HCT116 (cell line): ENCODE data around the gene ARL5A. TPM values are rescaled to one million over a fixed set of nuclear protein-coding genes. Genes with fewer than 3 reads are reported as not detected.

Source experiments
- ATAC-seq: fragments of 200-7000 bp; cut with Tn5 transposase; 2 replicates; pipeline ENCODE4 v1.9.1; 2020; ENCODE audit warnings: mild to moderate bottlenecking, moderate library complexity
- BruUV-seq: library from RNA; stranded (reverse); fragments of 400-500 nt; replicated peaks from 2 replicates; lab custom pipeline; 2021; lab: Mats Ljungman, UMichigan
- CTCF ChIA-PET: fragments of 300-600 bp; sonication (Branson Sonifier 250); formaldehyde crosslinking; loops from one replicate; lab custom pipeline; 2021; ENCODE audit warnings: antibody characterized with exemption; lab: Charles Lee
- POLR2A ChIA-PET: fragments of 300-600, 350-600 bp; sonication (Branson Sonifier 250); formaldehyde crosslinking; loops from one replicate; lab custom pipeline; 2021; ENCODE audit warnings: antibody characterized with exemption; lab: Charles Lee
- RAD21 ChIA-PET, 2 experiments: fragments of 300-600 bp; sonication (Branson Sonifier 250); formaldehyde crosslinking; loops; one replicate each; lab custom pipeline; 2023; ENCODE audit warnings: low total read pairs in 2 of 2; ENCODE audit not compliant: uncharacterized antibody in 2 of 2, unreplicated experiment in 2 of 2, low non-redundant PET in 1 of 2; lab: Charles Lee
- DNase-seq: peaks from one replicate; pipeline ENCODE4 v3.0.0-alpha.2; 2010; ENCODE audit warnings: low read depth, low spot score
- H2AFZ ChIP-seq: fragments of 200-600 bp; shearing (Covaris generic), sonication (generic); 2 replicates; pipeline ENCODE4 v1.6.1; 2017; ENCODE audit warnings: low read depth, mixed run types, mixed read lengths, antibody characterized with exemption, low read length; ENCODE audit not compliant: poor library complexity, severe bottlenecking
- H3K27ac ChIP-seq: 2 replicates; pipeline ENCODE4 v1.5.1; 2012; ENCODE audit warnings: low read depth, low read length
- H3K27me3 ChIP-seq: fragments of 200-600 bp; sonication (generic); 2 replicates; pipeline ENCODE4 v1.6.1; 2016; ENCODE audit warnings: mixed run types, low read length, mixed read lengths; ENCODE audit not compliant: insufficient read depth
- H3K36me3 ChIP-seq, 2 experiments: fragments of 200-500 bp in 1 of 2; fragments of 200-600 bp in 1 of 2; sonication (Bioruptor generic) in 1 of 2; sonication (generic) in 1 of 2; 2 replicates each; pipeline versions ENCODE4 v1.5.1 to v1.6.1; 2014 to 2016; ENCODE audit warnings: low read length in 2 of 2, inconsistent platforms in 1 of 2, mixed read lengths in 1 of 2, mixed run types in 1 of 2; ENCODE audit not compliant: insufficient read depth in 2 of 2, control insufficient read depth in 1 of 2
- H3K4me1 ChIP-seq, 2 experiments: fragments of 200-600 bp in 1 of 2; sonication (generic) in 1 of 2; 2 replicates each; pipeline versions ENCODE4 v1.5.1 to v1.6.1; 2012 to 2017; ENCODE audit warnings: low read length in 2 of 2, inconsistent platforms in 1 of 2, mild to moderate bottlenecking in 1 of 2, mixed read lengths in 1 of 2, mixed run types in 1 of 2, moderate library complexity in 1 of 2; ENCODE audit not compliant: insufficient read depth in 2 of 2, control insufficient read depth in 1 of 2
- H3K4me2 ChIP-seq: fragments of 200-600 bp; sonication (generic); 2 replicates; pipeline ENCODE4 v1.6.1; 2017; ENCODE audit warnings: mixed run types, low read length, mixed read lengths
- H3K4me3 ChIP-seq, 2 experiments: fragments of 200-600 bp in 1 of 2; sonication (generic) in 1 of 2; replicated peaks in 1 of 2; 2 replicates each; pipeline ENCODE4 v1.5.1; 2011 to 2016; ENCODE audit warnings: low read length in 2 of 2, control low read depth in 1 of 2, low read depth in 1 of 2, mild to moderate bottlenecking in 1 of 2, mixed read lengths in 1 of 2, mixed run types in 1 of 2
- H3K79me2 ChIP-seq: fragments of 200-600 bp; sonication (generic); 2 replicates; pipeline ENCODE4 v1.6.1; 2017; ENCODE audit warnings: mild to moderate bottlenecking, mixed run types, low read length, moderate library complexity, mixed read lengths; ENCODE audit not compliant: insufficient read depth
- H3K9ac ChIP-seq: fragments of 200-600 bp; sonication (generic); 2 replicates; pipeline ENCODE4 v1.6.1; 2016; ENCODE audit warnings: low read length, mixed read lengths
- H3K9me2 ChIP-seq: fragments of 200-600 bp; sonication (generic), shearing (Covaris generic); 2 replicates; pipeline ENCODE4 v1.6.1; 2017; ENCODE audit warnings: mixed run types, mild to moderate bottlenecking, moderate library complexity; ENCODE audit not compliant: insufficient read depth
- H3K9me3 ChIP-seq, 2 experiments: fragments of 200-500 bp in 1 of 2; fragments of 200-600 bp in 1 of 2; sonication (Bioruptor generic) in 1 of 2; sonication (generic) in 1 of 2; 2 replicates each; pipeline ENCODE4 v1.6.1; 2014 to 2017; ENCODE audit warnings: low read length in 2 of 2, mixed read lengths in 2 of 2, inconsistent platforms in 1 of 2, low read depth in 1 of 2, mild to moderate bottlenecking in 1 of 2, mixed run types in 1 of 2, moderate library complexity in 1 of 2; ENCODE audit not compliant: control insufficient read depth in 1 of 2, insufficient read depth in 1 of 2
- H4K20me1 ChIP-seq: fragments of 200-600 bp; sonication (generic), shearing (Covaris generic); 2 replicates; pipeline ENCODE4 v1.6.1; 2017; ENCODE audit warnings: mixed run types, mild to moderate bottlenecking, moderate library complexity; ENCODE audit not compliant: insufficient read depth
- CEBPB ChIP-seq: IDR thresholded peaks from 2 replicates; pipeline ENCODE4 v1.6.1; 2012; ENCODE audit warnings: low read depth
- CTCF ChIP-seq, 3 experiments: fragments of 200-600 bp in 1 of 3; sonication (generic) in 1 of 3; IDR thresholded peaks in 2 of 3; conservative IDR thresholded peaks in 1 of 3; 2 replicates each; pipeline ENCODE4 v1.5.1; 2012 to 2017; ENCODE audit warnings: low read depth in 2 of 3, low read length in 2 of 3, antibody characterized with exemption in 1 of 3, borderline replicate concordance in 1 of 3, control low read depth in 1 of 3, mild to moderate bottlenecking in 1 of 3, mixed read lengths in 1 of 3, mixed run types in 1 of 3, moderate library complexity in 1 of 3; ENCODE audit not compliant: insufficient read depth in 1 of 3
- EGR1 ChIP-seq: IDR thresholded peaks from 2 replicates; pipeline ENCODE4 v1.6.1; 2012; ENCODE audit warnings: low read depth
- ELF1 ChIP-seq: IDR thresholded peaks from 2 replicates; pipeline ENCODE4 v1.6.1; 2012; ENCODE audit warnings: low read depth, borderline replicate concordance
- EZH2 ChIP-seq: fragments of 200-600 bp; sonication (generic); IDR thresholded peaks from 2 replicates; pipeline ENCODE4 v1.6.1; 2017; ENCODE audit warnings: antibody characterized with exemption, mixed run types
- EZH2phosphoT487 ChIP-seq: fragments of 200-600 bp; IDR thresholded peaks from 2 replicates; pipeline ENCODE4 v1.6.1; 2018; ENCODE audit warnings: antibody characterized with exemption, borderline replicate concordance
- FOSL1 ChIP-seq: IDR thresholded peaks from 2 replicates; pipeline ENCODE4 v1.6.1; 2012; ENCODE audit warnings: low read depth
- JUND ChIP-seq: IDR thresholded peaks from 2 replicates; pipeline ENCODE4 v1.6.1; 2012
- MAX ChIP-seq: IDR thresholded peaks from 2 replicates; pipeline ENCODE4 v1.6.1; 2012
- POLR2A ChIP-seq: IDR thresholded peaks from 2 replicates; pipeline ENCODE4 v1.7.0; 2011; ENCODE audit warnings: borderline replicate concordance; ENCODE audit not compliant: insufficient read depth, insufficient read length; ENCODE audit errors: extremely low read depth
- POLR2AphosphoS5 ChIP-seq: IDR thresholded peaks from 2 replicates; pipeline ENCODE4 v1.6.1; 2011; ENCODE audit warnings: mild to moderate bottlenecking, low read depth, low read length, moderate library complexity
- REST ChIP-seq: IDR thresholded peaks from 2 replicates; pipeline ENCODE4 v1.6.1; 2012; ENCODE audit warnings: low read depth
- SIN3A ChIP-seq: IDR thresholded peaks from 2 replicates; pipeline ENCODE4 v1.6.1; 2012; ENCODE audit warnings: low read depth
- SP1 ChIP-seq: IDR thresholded peaks from 2 replicates; pipeline ENCODE4 v1.6.1; 2012; ENCODE audit warnings: low read depth
- SRF ChIP-seq: IDR thresholded peaks from 2 replicates; pipeline ENCODE4 v1.6.1; 2012; ENCODE audit warnings: low read depth
- TCF7L2 ChIP-seq: IDR thresholded peaks from 2 replicates; pipeline ENCODE4 v1.7.0; 2011; ENCODE audit warnings: borderline replicate concordance, inconsistent platforms; ENCODE audit not compliant: insufficient read depth, insufficient read length; ENCODE audit errors: extremely low read depth
- YY1 ChIP-seq: IDR thresholded peaks from 2 replicates; pipeline ENCODE4 v1.6.1; 2011; ENCODE audit warnings: low read length, low read depth, moderate library complexity, mild to moderate bottlenecking; ENCODE audit not compliant: insufficient replicate concordance; ENCODE audit errors: extremely low read depth
- ZFX ChIP-seq: fragments of 450-650 bp; IDR thresholded peaks from 2 replicates; pipeline ENCODE4 v1.6.1; 2017
- intact Hi-C: fragments of 100-400 bp; cut with micrococcal nuclease; formaldehyde crosslinking; loops from 2 replicates; pipeline ENCODE4 v1.10.0; 2022
- total RNA-seq: library from RNA; stranded (reverse); gene quantifications from one replicate; pipeline ENCODE4 v1.2.1, GENCODE V29; 2021; ENCODE audit not compliant: unreplicated experiment

ARL5A gene
- total RNA-seq, 1 experiment from 2014 or later, result 74.4 TPM

GRCh38 chr2:151770995-151771394 lies 57.2 kb downstream of the ARL5A start:
- RAD21 ChIA-PET, result no interaction called here
- POLR2A ChIA-PET, result no interaction called here
- DNase-seq (no peak), ATAC-seq (no peak)
- Histone ChIP-seq H3K4me3 (no peak overlapping the region), H2AFZ (no peak overlapping the region), H3K9me3 (no peaks in the 10 kb centered on the region), H3K36me3 (no peaks in the 10 kb centered on the region), H3K4me2 (no peak overlapping the region), H3K27me3 (no peaks in the 10 kb centered on the region), H4K20me1 (no peaks in the 10 kb centered on the region), H3K9ac (no peak overlapping the region), H3K27ac (no peak overlapping the region), H3K9me2 (no peaks in the 10 kb centered on the region), H3K79me2 (no peaks in the 10 kb centered on the region), H3K4me1 (peaks cover 13 to 26% of the 10 kb centered on the region in 2 experiments)
- intact Hi-C loops, result loop anchor here (10.0 kb wide), 1 partner anchor 254 kb away; no protein-coding TSS in a partner anchor
- BruUV-seq, result no TSS peak
- CTCF ChIA-PET, result no interaction called here
- no peak for TF ChIP-seq CEBPB
- TF ChIP-seq FOSL1, result no peak
- no peak for TF ChIP-seq EGR1
- no peak for TF ChIP-seq ELF1
- TF ChIP-seq SP1, result no peak
- TF ChIP-seq EZH2, result no peak
- TF ChIP-seq POLR2A, result no peak
- no peak for TF ChIP-seq YY1
- no peak for TF ChIP-seq ZFX
- TF ChIP-seq POLR2AphosphoS5, result no peak
- TF ChIP-seq MAX, result no peak
- TF ChIP-seq SIN3A, result no peak
- TF ChIP-seq REST, result no peak
- no peak for TF ChIP-seq EZH2phosphoT487
- no peak for TF ChIP-seq CTCF (IDR thresholded peaks at IDR 0.05 in 2 of 3, conservative IDR thresholded peaks at IDR 0.05 in 1 of 3; ENCODE audit: borderline replicate concordance in 1 of 3, insufficient read depth in 1 of 3, low read depth in 2 of 3, low read length in 2 of 3)
- TF ChIP-seq SRF, result no peak
- TF ChIP-seq JUND, result no peak
- TF ChIP-seq TCF7L2, result no peak
